Motor neuron (in vitro differentiated cells): Measurements from ENCODE around the gene CNBP. TPM values are rescaled to one million over a fixed set of nuclear protein-coding genes. Genes with fewer than 3 reads are reported as not detected.
"Not testable (repeated sequence)": the region's sequence is repeated elsewhere in the genome, so short reads cannot be mapped to it uniquely, and the experiment has no call there.

Source experiments
- ATAC-seq, 8 experiments: fragments of 200-7000 bp; cut with Tn5 transposase; replicated peaks in 6 of 8; 2 replicates each; pipeline ENCODE4 v1.8.0; 2021; ENCODE audit warnings: mild to moderate bottlenecking in 8 of 8, moderate library complexity in 8 of 8
- H3K27ac ChIP-seq, 2 donors: fragments of 250-450 bp; sonication (Bioruptor Pico); 2 replicates each; pipeline ENCODE4 v1.9.0; 2021; ENCODE audit warnings: antibody characterized with exemption in 2 of 2, mild to moderate bottlenecking in 2 of 2, moderate library complexity in 1 of 2
- H3K4me1 ChIP-seq, 2 donors: fragments of 250-450 bp; sonication (Bioruptor Pico); replicated peaks in 1 of 2; 2 replicates each; pipeline ENCODE4 v1.6.1; 2021; ENCODE audit warnings: antibody characterized with exemption in 2 of 2, mild to moderate bottlenecking in 2 of 2, moderate library complexity in 1 of 2
- H3K4me3 ChIP-seq, 5 donors: fragments of 250-450 bp; sonication (Bioruptor Pico); 2 replicates each; pipeline ENCODE4 v1.9.0; 2021; ENCODE audit warnings: antibody characterized with exemption in 5 of 5, mild to moderate bottlenecking in 5 of 5, moderate library complexity in 4 of 5
- WGBS, 10 experiments: fragments of 450-650 bp; shearing (Covaris generic); methylation state at CpG; one replicate each; pipeline ENCODE4 v1.0.0; 2022; 5-methylcytosine and 5-hydroxymethylcytosine counted together
- in situ Hi-C, 9 experiments: fragments of 400-800 bp; cut with MboI; loops; one replicate each; pipeline ENCODE4 v1.15.0; 2021; ENCODE audit warnings: low sequenced_read_pairs in 9 of 9, low pct_unique_long_range_greater_than_20kb in 2 of 9; ENCODE audit not compliant: unreplicated experiment in 9 of 9
- total RNA-seq, 8 experiments: library from RNA; unstranded; fragments of 300-600 nt; gene quantifications; 2 replicates each; pipeline versions ENCODE4 v1.2.3 to v1.2.4, GENCODE V29; 2022

CNBP gene
- total RNA-seq, 8 experiments from 2014 or later, result 212 to 375 (median 304) TPM

- H3K4me3 ChIP-seq, result peak within 1 kb of the TSS; percentile 77 to 96 (median 89)
- peaks cover 3 to 17% of the 10 kb centered on the region in 2 donors for H3K4me1 ChIP-seq
- WGBS, 10 experiments, result 0 to 1% (median 0%) methylated on average over 6 to 48 of the region's 67 CpGs; no CpG with 5 or more reads in 2 of the 10 experiments
- H3K27ac ChIP-seq, result peak within 1 kb of the TSS; percentile 99 to 100
- in situ Hi-C loops, result no loop called here
- peak; percentile 83 to 92 (median 87) for ATAC-seq
Measured at GRCh38 chr3:129160891-129161859, 22.5 kb downstream of the CNBP start, which contains the start of gene ISY1. Gene ISY1, minus strand, starts transcription at chr3:129161063. Its CDS starts 88 bp downstream, at chr3:129160975.

- in situ Hi-C loops, result no loop called here
Measured at GRCh38 chr3:129144786-129145185, 38.9 kb downstream of the CNBP start.

GRCh38 chr3:129141011-129141410, 42.7 kb downstream of the CNBP start:
- in situ Hi-C loops, H3K4me3 ChIP-seq, H3K4me1 ChIP-seq, ATAC-seq, H3K27ac ChIP-seq: not testable (repeated sequence)
- WGBS, 10 experiments, result 90 to 100% (median 97%) methylated on average over 1 to 4 of the region's 5 CpGs; no CpG with 5 or more reads in 2 of the 10 experiments

More at GRCh38 chr3:129144786-129145185, 38.9 kb downstream of the CNBP start:
- no peaks in the 10 kb centered on the region for H3K4me1 ChIP-seq
- ATAC-seq, result no peak
- H3K4me3 ChIP-seq, result no peak overlapping the region
- no peak overlapping the region for H3K27ac ChIP-seq

- Histone ChIP-seq H3K4me1 (no peaks in the 10 kb centered on the region), H3K4me3 (no peak overlapping the region), H3K27ac (no peak overlapping the region)
- 25 to 100% (median 50%) methylated on average over 1 of the region's 1 CpG; no CpG with 5 or more reads in 3 of the 10 experiments for WGBS, 10 experiments
- ATAC-seq, result no peak
- in situ Hi-C loops, result no loop called here
Measured at GRCh38 chr3:129139911-129140310, 43.8 kb downstream of the CNBP start.

GRCh38 chr3:129136275-129136674, 47.4 kb downstream of the CNBP start:
- ATAC-seq, H3K4me3 ChIP-seq, H3K4me1 ChIP-seq, in situ Hi-C loops, H3K27ac ChIP-seq: not testable (repeated sequence)
- WGBS, 10 experiments, result 60 to 100% (median 96%) methylated on average over 1 to 6 of the region's 10 CpGs

GRCh38 chr3:129132097-129132866, 51.4 kb downstream of the CNBP start:
- ATAC-seq, result no peak
- in situ Hi-C loops, result no loop called here

GRCh38 chr3:129131465-129132088, 52.1 kb downstream of the CNBP start:
- Histone ChIP-seq H3K4me3 (no peak overlapping the region), H3K4me1 (no peaks in the 10 kb centered on the region), H3K27ac (no peak overlapping the region)
- WGBS, 10 experiments, result 50 to 100% (median 67%) methylated on average over 1 to 2 of the region's 2 CpGs; no CpG with 5 or more reads in 6 of the 10 experiments
- no peak for ATAC-seq
- in situ Hi-C loops, result no loop called here

More at GRCh38 chr3:129132097-129132866, 51.4 kb downstream of the CNBP start:
- WGBS, 10 experiments, result 62 to 100% (median 87%) methylated on average over 1 to 4 of the region's 5 CpGs; no CpG with 5 or more reads in 4 of the 10 experiments
- H3K4me1 ChIP-seq, result no peaks in the 10 kb centered on the region
- no peak overlapping the region for H3K4me3 ChIP-seq
- no peak overlapping the region for H3K27ac ChIP-seq

GRCh38 chr3:129130291-129130813, 53.3 kb downstream of the CNBP start:
- Histone ChIP-seq H3K27ac (no peak overlapping the region), H3K4me1 (no peaks in the 10 kb centered on the region), H3K4me3 (no peak overlapping the region)
- in situ Hi-C loops, result no loop called here
- WGBS, 10 experiments, result 84 to 100% (median 97%) methylated on average over 2 to 13 of the region's 13 CpGs
- ATAC-seq, result no peak

GRCh38 chr3:129128357-129129155, 55.1 kb downstream of the CNBP start:
- no peak for ATAC-seq
- in situ Hi-C loops, result no loop called here
- 81 to 100% (median 92%) methylated on average over 1 to 7 of the region's 16 CpGs; no CpG with 5 or more reads in 4 of the 10 experiments for WGBS, 10 experiments

GRCh38 chr3:129126726-129127280, 56.9 kb downstream of the CNBP start:
- in situ Hi-C loops, result no loop called here
- peak in 1 of 8 experiments; percentile 6 for ATAC-seq
- Histone ChIP-seq H3K27ac (no peak overlapping the region), H3K4me3 (no peak overlapping the region), H3K4me1 (no peaks in the 10 kb centered on the region)
- 20 to 100% (median 86%) methylated on average over 1 to 7 of the region's 9 CpGs; no CpG with 5 or more reads in 3 of the 10 experiments for WGBS, 10 experiments

More at GRCh38 chr3:129128357-129129155, 55.1 kb downstream of the CNBP start:
- Histone ChIP-seq H3K4me3 (no peak overlapping the region), H3K27ac (no peak overlapping the region), H3K4me1 (no peaks in the 10 kb centered on the region)

- ATAC-seq, result no peak
- 60 to 100% (median 89%) methylated on average over 1 to 4 of the region's 5 CpGs; no CpG with 5 or more reads in 2 of the 10 experiments for WGBS, 10 experiments
- Histone ChIP-seq H3K4me1 (peaks cover 17 to 20% of the 10 kb centered on the region in 2 donors), H3K4me3 (no peak overlapping the region), H3K27ac (no peak overlapping the region)
- in situ Hi-C loops, result no loop called here
Measured at GRCh38 chr3:129123314-129124060, 60.2 kb downstream of the CNBP start.
